BE2C (cell line): ENCODE results near the gene SFTA2.
A peak's percentile ranks its signal among the peaks of the same experiment; 100 is the strongest.

Source experiments
- DNase-seq: peaks from one replicate; pipeline ENCODE4 v3.0.0-alpha.2; 2020
- H3K27me3 ChIP-seq: fragments of 250-450 bp; sonication (Bioruptor Pico); 2 replicates; pipeline ENCODE4 v1.5.1; 2020; ENCODE audit warnings: mild to moderate bottlenecking
- H3K36me3 ChIP-seq: fragments of 250-450 bp; sonication (Bioruptor Pico); 2 replicates; pipeline ENCODE4 v1.5.1; 2020; ENCODE audit warnings: mild to moderate bottlenecking
- H3K4me1 ChIP-seq: fragments of 250-450 bp; sonication (Bioruptor Pico); 2 replicates; pipeline ENCODE4 v1.5.1; 2020
- H3K4me3 ChIP-seq: 2 replicates; pipeline ENCODE4 v1.5.1; 2011; ENCODE audit warnings: low read depth, low read length
- H3K9me3 ChIP-seq: fragments of 250-450 bp; sonication (Bioruptor Pico); 2 replicates; pipeline ENCODE4 v1.5.1; 2020
- CTCF ChIP-seq: IDR thresholded peaks from 2 replicates; pipeline ENCODE4 v1.5.1; 2012; ENCODE audit warnings: mild to moderate bottlenecking, low read depth, low read length

Gene SFTA2

GRCh38 chr6:30889921-30890645 lies 41.9 kb downstream of the SFTA2 start:
- DNase-seq = peak; percentile 49
- Histone ChIP-seq H3K4me3 (no peak overlapping the region), H3K4me1 (peaks cover 13% of the 10 kb centered on the region), H3K9me3 (no peaks in the 10 kb centered on the region), H3K27me3 (no peaks in the 10 kb centered on the region), H3K36me3 (no peaks in the 10 kb centered on the region)
- TF ChIP-seq CTCF = no peak

GRCh38 chr6:30889496-30889885 lies 42.5 kb downstream of the SFTA2 start:
- no peak overlapping the region for H3K4me3 ChIP-seq
- DNase-seq = no peak
- peaks cover 15% of the 10 kb centered on the region for H3K4me1 ChIP-seq
- no peak for TF ChIP-seq CTCF
- H3K36me3 ChIP-seq = no peaks in the 10 kb centered on the region
- H3K9me3 ChIP-seq = no peaks in the 10 kb centered on the region
- no peaks in the 10 kb centered on the region for H3K27me3 ChIP-seq

- no peak overlapping the region for H3K4me3 ChIP-seq
- H3K4me1 ChIP-seq = peaks cover 15% of the 10 kb centered on the region
- no peak for TF ChIP-seq CTCF
- no peaks in the 10 kb centered on the region for H3K27me3 ChIP-seq
- no peaks in the 10 kb centered on the region for H3K9me3 ChIP-seq
- no peak for DNase-seq
- H3K36me3 ChIP-seq = no peaks in the 10 kb centered on the region
Measured at GRCh38 chr6:30888816-30889495, 43.0 kb downstream of the SFTA2 start.

- DNase-seq = peak; percentile 30
- no peak overlapping the region for H3K4me3 ChIP-seq
- no peak for TF ChIP-seq CTCF
- no peaks in the 10 kb centered on the region for H3K27me3 ChIP-seq
- H3K4me1 ChIP-seq = peaks cover 23% of the 10 kb centered on the region
- H3K9me3 ChIP-seq = no peaks in the 10 kb centered on the region
- H3K36me3 ChIP-seq = no peaks in the 10 kb centered on the region
Measured at GRCh38 chr6:30887901-30888815, 43.8 kb downstream of the SFTA2 start.

GRCh38 chr6:30886897-30887255 lies 45.1 kb downstream of the SFTA2 start:
- no peaks in the 10 kb centered on the region for H3K36me3 ChIP-seq
- TF ChIP-seq CTCF = no peak
- H3K9me3 ChIP-seq = no peaks in the 10 kb centered on the region
- peaks cover 28% of the 10 kb centered on the region for H3K4me1 ChIP-seq
- H3K27me3 ChIP-seq = no peaks in the 10 kb centered on the region
- DNase-seq = no peak
- H3K4me3 ChIP-seq = no peak overlapping the region
